Mammary epithelial cell (primary cell): ENCODE results near the gene MIX23.

Experiments used
- CTCF ChIP-seq, 2 donors: IDR thresholded peaks in 1 of 2; conservative IDR thresholded peaks in 1 of 2; 2 replicates each; pipeline ENCODE4 v1.5.1; 2011 to 2012; ENCODE audit warnings: inconsistent platforms in 2 of 2, low read length in 2 of 2, mild to moderate bottlenecking in 2 of 2, control low read depth in 1 of 2, low read depth in 1 of 2; ENCODE audit not compliant: insufficient read depth in 1 of 2; ENCODE audit errors: extremely low read depth in 1 of 2
- EZH2 ChIP-seq: IDR thresholded peaks from 2 replicates; pipeline ENCODE4 v1.6.1; 2012; ENCODE audit warnings: low read length, inconsistent platforms, borderline replicate concordance

GRCh38 chr3:122406198-122406597 lies 23.2 kb upstream of the MIX23 start:
- no peak for TF ChIP-seq CTCF (conservative IDR thresholded peaks at IDR 0.05 in 1 of 2, IDR thresholded peaks at IDR 0.05 in 1 of 2; ENCODE audit: extremely low read depth in 1 of 2, insufficient read depth in 1 of 2, low read depth in 1 of 2, low read length in 2 of 2)
- TF ChIP-seq EZH2: no peak
